Femur (tissue), 1 donor: ENCODE measurements around the gene DICER1.
"Not testable (repeated sequence)": the region's sequence is repeated elsewhere in the genome, so short reads cannot be mapped to it uniquely, and the experiment has no call there.

Source experiments
- DNase-seq: peaks from one replicate; pipeline ENCODE4 v3.0.0-alpha.2; 2017

DICER1 gene

GRCh38 chr14:95144849-95145248, 12.5 kb downstream of the DICER1 start:
- no peak for DNase-seq

GRCh38 chr14:95143808-95144620, 13.3 kb downstream of the DICER1 start:
- no peak for DNase-seq

DNA sequence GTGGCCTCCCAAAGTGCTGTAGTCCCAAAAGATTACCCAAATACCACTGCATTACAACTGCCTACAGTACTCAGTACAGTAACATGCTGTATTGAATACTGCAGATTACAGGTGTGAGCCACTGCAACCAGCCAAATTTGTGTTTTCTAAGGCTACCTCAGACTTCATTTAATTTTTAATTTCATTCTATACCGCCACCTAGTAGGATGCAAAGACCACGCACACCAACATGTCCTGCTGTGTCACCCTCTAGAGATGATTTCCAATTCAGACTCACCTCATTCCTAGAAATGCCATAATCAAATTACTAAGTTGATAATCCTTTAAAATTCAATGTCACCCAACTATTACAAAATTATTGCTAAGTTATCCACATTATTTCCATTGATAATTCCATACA, 15.1 kb downstream of the DICER1 start:
- DNase-seq: no peak

GRCh38 chr14:95141684-95142083, 15.6 kb downstream of the DICER1 start:
- DNase-seq: no peak

DNA sequence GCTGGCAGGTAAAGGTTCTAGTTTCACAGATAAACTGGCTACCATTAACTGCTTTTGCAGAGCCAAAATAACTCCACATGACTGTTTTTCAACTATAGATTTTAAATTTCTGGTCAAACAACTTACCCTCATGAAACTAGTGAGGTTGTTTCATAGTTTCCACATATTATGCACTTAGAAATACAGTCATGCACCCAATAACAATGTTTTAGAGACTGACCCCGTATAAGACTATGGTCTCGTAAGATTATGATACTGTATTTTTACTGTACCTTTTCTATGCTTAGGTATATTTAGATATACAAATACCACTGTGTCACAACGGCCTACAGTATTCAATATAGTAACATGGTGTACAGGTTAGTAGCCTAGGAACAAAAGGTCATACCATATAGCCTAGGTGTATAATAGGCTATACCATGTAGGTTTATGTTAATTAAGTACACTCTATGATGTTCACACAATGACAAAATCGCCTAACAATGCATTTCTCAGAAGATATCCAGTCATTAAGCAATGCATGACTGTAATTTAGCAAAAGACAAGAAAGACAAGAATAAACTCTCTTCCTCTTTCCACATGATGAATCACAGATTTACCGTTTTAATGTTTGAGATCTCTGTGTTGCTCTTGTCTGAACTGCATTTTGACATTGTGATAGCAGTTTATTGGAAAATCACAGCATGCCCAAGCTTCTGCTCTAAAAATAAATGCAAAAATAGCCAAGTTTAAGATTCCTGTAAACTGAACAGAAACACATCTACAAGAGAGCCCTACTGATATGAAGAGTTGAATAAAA, 17.1 kb downstream of the DICER1 start:
- DNase-seq: no peak

- no peak for DNase-seq
Measured at GRCh38 chr14:95138876-95139275, 18.5 kb downstream of the DICER1 start.

- not testable (repeated sequence) for DNase-seq
Measured at GRCh38 chr14:95138455-95138854, 18.9 kb downstream of the DICER1 start.

DNA sequence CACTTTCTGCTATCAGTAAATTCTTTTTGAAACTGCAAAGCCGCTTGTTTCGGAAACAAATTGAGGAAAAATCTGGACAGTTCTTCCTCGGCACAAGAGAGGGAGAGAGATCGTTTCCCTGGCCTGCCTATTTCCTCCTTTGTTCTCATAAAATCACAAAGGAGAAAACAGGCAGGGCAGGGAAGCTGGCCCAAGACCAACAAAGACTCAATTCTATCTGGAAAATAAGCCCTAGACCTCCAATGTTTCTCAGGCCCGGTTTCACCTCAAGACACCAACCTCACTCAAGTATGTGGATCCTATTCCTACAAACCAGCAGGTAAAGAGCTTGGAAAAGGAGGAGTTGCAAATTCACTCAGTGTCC, 19.5 kb downstream of the DICER1 start:
- no peak for DNase-seq

GRCh38 chr14:95137164-95137803, 20.0 kb downstream of the DICER1 start:
- no peak for DNase-seq

- no peak for DNase-seq
Measured at GRCh38 chr14:95136631-95137030, 20.7 kb downstream of the DICER1 start.

- DNase-seq: no peak
Measured at GRCh38 chr14:95134304-95134933, 22.9 kb downstream of the DICER1 start.

- no peak for DNase-seq
Measured at GRCh38 chr14:95133282-95133681, 24.0 kb downstream of the DICER1 start.

- DNase-seq: no peak
Measured at GRCh38 chr14:95132760-95133159, 24.6 kb downstream of the DICER1 start.

DNA sequence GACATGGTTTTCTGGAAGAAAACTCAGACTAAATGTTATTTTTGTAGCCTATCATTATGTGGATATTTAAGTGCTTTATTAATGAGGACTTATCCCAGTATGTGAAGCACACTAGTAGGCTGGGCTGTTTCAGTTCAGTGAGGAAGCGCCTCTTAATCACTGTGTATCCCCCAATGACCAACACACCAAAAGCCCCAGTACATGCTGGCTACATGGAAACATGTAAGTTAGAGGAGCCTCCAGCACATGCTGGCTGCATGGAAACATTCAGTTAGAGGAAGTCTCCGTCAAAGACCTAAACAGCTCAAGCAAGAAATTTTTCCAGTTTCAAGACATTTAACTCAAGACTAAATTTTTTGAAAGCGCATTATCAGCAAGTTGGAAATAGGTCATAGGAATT, 26.8 kb downstream of the DICER1 start:
- no peak for DNase-seq

DNA sequence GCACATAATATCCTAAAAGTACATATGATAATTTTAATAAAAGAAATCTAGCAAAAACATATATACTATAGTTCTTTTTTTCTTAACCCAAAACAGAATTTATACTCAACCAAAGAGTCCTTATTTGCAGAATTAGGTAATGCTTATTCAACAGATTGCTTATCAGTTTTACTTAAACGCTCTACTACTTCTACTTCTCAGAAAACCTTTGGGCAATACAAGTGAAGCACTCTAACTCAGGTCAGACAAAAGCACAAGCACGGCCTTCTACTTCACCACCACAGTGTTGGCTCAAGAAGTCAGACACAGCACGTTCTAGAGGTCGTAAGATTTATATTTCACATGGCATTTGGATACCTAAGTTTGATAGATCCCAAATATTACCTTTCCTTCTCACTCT, 29.2 kb downstream of the DICER1 start:
- DNase-seq: no peak

DNA sequence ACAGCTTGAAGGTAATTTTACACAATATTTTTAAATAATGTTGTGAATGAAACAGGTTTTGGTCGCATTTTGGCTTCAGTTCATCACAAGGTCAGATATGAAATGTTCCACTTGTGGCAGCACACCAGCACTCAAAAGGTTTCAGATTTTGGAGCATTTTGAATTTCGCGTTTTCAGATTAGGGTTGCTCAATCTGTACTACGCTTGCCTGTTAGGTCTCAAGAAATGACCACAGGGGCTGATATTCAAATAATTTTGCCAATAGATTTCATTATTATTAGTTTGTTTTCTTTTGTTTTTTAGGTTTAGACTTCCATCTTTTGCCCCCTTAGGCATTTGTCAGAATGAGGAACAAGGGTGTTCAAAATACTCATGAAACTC, 29.8 kb downstream of the DICER1 start:
- no peak for DNase-seq

DNA sequence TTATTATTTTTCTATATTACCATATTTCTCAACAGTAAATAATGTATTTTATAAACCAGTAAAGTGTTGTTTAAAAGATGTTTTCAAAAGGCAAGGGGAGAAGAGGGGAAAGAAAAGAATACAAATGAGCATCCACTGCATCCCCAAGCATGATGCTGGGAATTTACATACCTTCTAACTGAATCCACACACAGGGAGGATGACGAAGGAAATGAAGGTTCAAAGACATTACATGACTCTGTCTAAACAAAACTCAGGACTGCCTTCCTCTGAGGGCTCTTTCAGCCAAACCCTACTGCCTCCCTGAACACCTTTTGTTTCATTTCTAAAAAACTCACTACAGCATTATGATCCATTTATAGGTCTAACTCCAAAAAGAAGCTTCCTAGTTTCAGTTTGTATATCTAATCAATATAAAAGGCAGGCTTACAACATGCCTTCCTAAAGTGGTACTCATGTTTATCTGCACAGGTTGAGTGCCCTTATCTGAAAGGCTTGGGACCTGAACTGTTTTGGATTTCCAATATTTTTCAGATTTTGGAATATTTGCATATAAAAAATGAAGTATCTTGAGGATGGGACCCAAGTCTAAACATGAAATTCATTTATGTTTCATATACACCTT, 30.3 kb downstream of the DICER1 start:
- no peak for DNase-seq

- no peak for DNase-seq
Measured at GRCh38 chr14:95125915-95126314, 31.4 kb downstream of the DICER1 start.

DNA sequence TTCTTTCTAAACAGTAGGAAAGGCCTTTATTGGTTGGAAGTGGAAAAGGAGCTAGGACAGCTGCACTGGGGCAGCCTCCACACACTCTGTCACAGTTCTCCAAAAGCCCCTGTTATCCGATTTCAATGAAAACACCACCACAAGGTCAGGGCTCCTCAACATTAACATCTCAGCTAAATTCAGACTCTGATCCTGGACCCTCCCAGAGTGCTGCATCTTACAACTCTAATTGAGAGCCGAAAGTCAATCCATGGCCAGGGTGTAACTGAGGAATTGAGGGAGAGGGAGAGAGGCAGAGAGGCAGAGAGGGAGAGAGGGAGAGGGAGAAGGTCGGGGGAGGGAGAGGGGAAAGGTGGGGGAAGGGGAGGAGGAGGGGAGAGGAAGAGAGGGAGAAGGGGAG, 32.1 kb downstream of the DICER1 start:
- no peak for DNase-seq

GRCh38 chr14:95123891-95124579, 33.3 kb downstream of the DICER1 start:
- DNase-seq: no peak

- DNase-seq: no peak
Measured at GRCh38 chr14:95122621-95122945, 34.7 kb downstream of the DICER1 start.

GRCh38 chr14:95121911-95122620, 35.3 kb downstream of the DICER1 start:
- DNase-seq: no peak
